GM18909 (cell line): ENCODE results near the gene TES.
"Not testable (repeated sequence)": the region's sequence is repeated elsewhere in the genome, so short reads cannot be mapped to it uniquely, and the experiment has no call there.

Experiments used
- ATAC-seq: cut with Tn5 transposase; IDR thresholded peaks from one replicate; pipeline ENCODE4 v1.9.1; 2021; ENCODE audit warnings: mild to moderate bottlenecking; ENCODE audit not compliant: unreplicated experiment, poor library complexity

The TES gene

GRCh38 chr7:116210345-116211005 lies at the start of gene TES:
TES (plus strand) TSS chr7:116210539; CDS start chr7:116210708, 169 bp downstream.
- peak; percentile 88 for ATAC-seq

- no peak for ATAC-seq
Measured at GRCh38 chr7:116161728-116162127, 48.6 kb upstream of the TES start.

- ATAC-seq = no peak
Measured at GRCh38 chr7:116162254-116162653, 48.1 kb upstream of the TES start.

- ATAC-seq = no peak
Measured at GRCh38 chr7:116162992-116163391, 47.3 kb upstream of the TES start.

GRCh38 chr7:116164552-116165306 lies 45.6 kb upstream of the TES start:
- ATAC-seq = no peak

- ATAC-seq = peak; percentile 68
Measured at GRCh38 chr7:116165717-116166116, 44.6 kb upstream of the TES start.

- ATAC-seq = no peak
Measured at GRCh38 chr7:116166156-116166555, 44.2 kb upstream of the TES start.

GRCh38 chr7:116167177-116167576 lies 43.2 kb upstream of the TES start:
- ATAC-seq = peak; percentile 32

GRCh38 chr7:116169060-116169459 lies 41.3 kb upstream of the TES start:
- ATAC-seq = no peak

- ATAC-seq = no peak
Measured at GRCh38 chr7:116170180-116170579, 40.2 kb upstream of the TES start.

GRCh38 chr7:116171094-116171493 lies 39.2 kb upstream of the TES start:
- no peak for ATAC-seq

- no peak for ATAC-seq
Measured at GRCh38 chr7:116172353-116172752, 38.0 kb upstream of the TES start.

- ATAC-seq = peak; percentile 49
Measured at GRCh38 chr7:116173051-116174028, 37.0 kb upstream of the TES start.

- ATAC-seq = not testable (repeated sequence)
Measured at GRCh38 chr7:116175095-116175494, 35.2 kb upstream of the TES start.

- no peak for ATAC-seq
Measured at GRCh38 chr7:116176226-116176625, 34.1 kb upstream of the TES start.

GRCh38 chr7:116177009-116177408 lies 33.3 kb upstream of the TES start:
- no peak for ATAC-seq

- peak; percentile 90 for ATAC-seq
Measured at GRCh38 chr7:116180302-116180701, 30.0 kb upstream of the TES start.

GRCh38 chr7:116182023-116182422 lies 28.3 kb upstream of the TES start:
- ATAC-seq = no peak

- ATAC-seq = no peak
Measured at GRCh38 chr7:116185450-116185849, 24.9 kb upstream of the TES start.

- no peak for ATAC-seq
Measured at GRCh38 chr7:116185956-116186355, 24.4 kb upstream of the TES start.

- ATAC-seq = no peak
Measured at GRCh38 chr7:116187400-116187799, 22.9 kb upstream of the TES start.
